ENCODE data around the gene TM2D3. TPM values are rescaled to one million over a fixed set of nuclear protein-coding genes. Genes with fewer than 3 reads are reported as not detected.
"Not testable (repeated sequence)": the region's sequence is repeated elsewhere in the genome, so short reads cannot be mapped to it uniquely, and the experiment has no call there.

The TM2D3 gene
- total RNA-seq, 1 experiment from 2014 or later: 48.4 TPM

- in situ Hi-C loops (cut with HindIII; ENCODE audit: low pct_unique_long_range_greater_than_20kb, low sequenced_read_pairs): no loop called here
- peak; percentile 68 for DNase-seq (ENCODE audit: low read depth, low spot score)
Observed at GRCh38 chr15:101664303-101664913, 12.2 kb upstream of the TM2D3 start.

- in situ Hi-C loops (cut with HindIII; ENCODE audit: low pct_unique_long_range_greater_than_20kb, low sequenced_read_pairs): no loop called here
- DNase-seq (ENCODE audit: low read depth, low spot score): no peak
Observed at GRCh38 chr15:101662203-101662602, 10.0 kb upstream of the TM2D3 start.

GRCh38 chr15:101660005-101660404, 7.8 kb upstream of the TM2D3 start:
- no peak for DNase-seq (ENCODE audit: low read depth, low spot score)
- in situ Hi-C loops (cut with HindIII; ENCODE audit: low pct_unique_long_range_greater_than_20kb, low sequenced_read_pairs): no loop called here

DNA sequence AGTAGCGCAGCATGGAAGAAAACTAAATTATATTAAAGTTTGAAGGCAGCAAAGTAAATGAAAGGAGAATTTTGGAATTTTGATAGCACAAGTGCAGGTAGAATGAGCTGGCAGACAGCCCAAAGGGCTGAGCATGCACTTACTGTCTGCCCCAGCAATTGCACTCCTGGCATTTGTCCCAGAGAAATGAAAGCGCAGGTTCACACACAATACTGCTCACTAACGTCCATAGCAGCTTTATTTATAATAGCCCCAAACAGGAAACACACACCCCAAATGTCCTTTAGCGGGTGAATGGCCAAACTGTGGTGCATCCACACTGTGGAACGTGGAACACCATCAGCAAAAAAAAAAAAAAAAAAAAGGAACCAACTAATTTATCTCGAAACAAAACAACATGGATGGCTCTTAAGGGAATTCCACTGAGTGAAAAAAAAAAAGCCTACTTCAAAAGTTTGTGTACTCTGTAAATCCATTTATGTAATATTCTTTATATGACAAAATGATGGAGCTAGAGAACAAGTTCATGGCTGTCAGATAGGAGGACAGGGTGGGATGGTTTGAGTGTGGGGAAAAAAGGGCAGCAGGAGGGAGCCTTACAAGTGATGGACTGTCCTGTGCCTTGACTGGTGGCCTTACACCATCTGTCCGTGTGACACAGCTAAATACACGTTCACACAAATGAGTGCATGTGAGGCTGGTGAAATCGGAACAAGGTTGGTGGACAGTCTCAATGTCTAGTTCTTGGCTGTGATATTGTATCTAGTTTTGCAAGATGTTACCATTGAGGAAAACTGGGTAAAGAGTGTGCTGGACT, 6.0 kb upstream of the TM2D3 start:
- in situ Hi-C loops (cut with HindIII; ENCODE audit: low pct_unique_long_range_greater_than_20kb, low sequenced_read_pairs): no loop called here
- no peak for DNase-seq (ENCODE audit: low read depth, low spot score)

- no peak for DNase-seq (ENCODE audit: low read depth, low spot score)
- in situ Hi-C loops (cut with HindIII; ENCODE audit: low pct_unique_long_range_greater_than_20kb, low sequenced_read_pairs): no loop called here
Observed at GRCh38 chr15:101657171-101657570, 5.0 kb upstream of the TM2D3 start.

DNA sequence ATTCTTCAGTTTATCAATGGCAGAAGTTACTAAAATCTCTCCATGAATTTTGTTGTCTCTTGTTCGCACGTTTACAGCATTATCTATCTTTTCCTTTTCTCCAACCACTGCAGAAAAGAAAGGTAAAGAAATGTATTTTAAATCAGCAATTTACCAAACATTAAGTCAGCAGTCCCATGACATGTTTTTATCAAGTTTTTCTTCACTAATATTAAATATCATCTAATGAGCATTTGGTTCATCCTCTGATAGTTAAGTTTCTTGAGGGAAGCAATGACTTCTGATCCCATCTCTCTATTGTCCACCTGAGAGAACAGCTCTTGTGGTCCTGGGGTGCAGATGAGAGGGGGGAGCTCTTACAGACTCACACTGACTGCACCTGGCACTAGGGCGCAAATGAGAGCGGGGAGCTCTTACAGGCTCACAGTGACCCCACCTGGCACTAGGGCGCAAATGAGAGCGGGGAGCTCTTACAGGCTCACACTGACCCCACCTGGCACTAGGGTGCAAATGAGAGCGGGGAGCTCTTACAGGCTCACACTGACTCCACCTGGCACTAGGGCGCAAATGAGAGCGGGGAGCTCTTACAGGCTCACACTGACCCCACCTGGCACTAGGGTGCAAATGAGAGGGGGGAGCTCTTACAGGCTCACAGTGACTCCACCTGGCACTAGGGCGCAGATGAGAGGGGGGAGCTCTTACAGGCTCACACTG, 2.6 kb upstream of the TM2D3 start:
- DNase-seq (ENCODE audit: low read depth, low spot score); in situ Hi-C loops (cut with HindIII; ENCODE audit: low pct_unique_long_range_greater_than_20kb, low sequenced_read_pairs): not testable (repeated sequence)

DNA sequence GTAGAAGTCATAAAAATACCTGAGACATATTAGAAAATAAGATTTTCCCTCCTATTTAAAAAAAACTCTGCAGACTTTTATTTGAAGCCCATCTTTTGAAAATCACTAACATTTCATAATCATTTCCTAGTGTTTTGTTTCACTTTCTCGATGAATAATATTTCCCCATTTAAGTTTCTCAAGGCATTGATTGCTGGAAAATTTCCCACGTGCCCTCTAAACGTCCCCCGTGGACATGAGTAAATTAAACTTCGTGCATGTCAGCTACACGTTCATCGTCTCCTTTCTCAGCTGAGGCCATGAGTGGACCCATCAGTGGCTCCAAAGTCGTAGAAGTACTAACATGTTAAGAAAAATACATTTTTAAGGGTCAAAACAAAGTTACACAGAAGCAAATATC, 2.0 kb upstream of the TM2D3 start:
- in situ Hi-C loops (cut with HindIII; ENCODE audit: low pct_unique_long_range_greater_than_20kb, low sequenced_read_pairs): no loop called here
- no peak for DNase-seq (ENCODE audit: low read depth, low spot score)

GRCh38 chr15:101652786-101653430, 727 bp upstream of the TM2D3 start:
- in situ Hi-C loops (cut with HindIII; ENCODE audit: low pct_unique_long_range_greater_than_20kb, low sequenced_read_pairs): no loop called here

DNA sequence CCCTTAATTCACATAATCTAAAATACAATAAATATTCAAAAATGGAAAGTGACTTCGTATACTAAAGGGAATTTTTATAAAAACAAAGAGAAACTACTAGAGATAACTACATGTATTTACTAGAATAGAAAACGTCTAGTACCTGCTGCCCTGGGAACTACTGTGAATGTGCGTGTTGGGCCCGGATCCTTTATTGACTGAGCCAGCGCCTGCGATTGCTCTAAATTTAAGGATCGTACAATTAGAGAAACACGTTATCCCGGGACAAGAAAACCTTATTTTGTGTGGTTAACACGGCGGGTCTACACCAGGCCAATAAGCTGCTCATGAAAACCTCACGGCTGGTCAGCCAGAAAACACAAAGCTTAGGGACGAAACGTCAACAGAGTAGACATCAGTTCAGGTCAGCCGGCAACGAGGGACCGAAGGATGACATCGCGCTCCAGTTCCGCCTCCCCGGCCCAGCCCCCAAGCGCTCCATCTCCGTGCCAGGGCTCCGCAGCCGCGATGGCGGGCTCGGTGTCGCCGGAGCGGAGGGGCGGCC, 555 bp downstream of the TM2D3 start:
- peak; percentile 28 for DNase-seq (ENCODE audit: low read depth, low spot score)
- in situ Hi-C loops (cut with HindIII; ENCODE audit: low pct_unique_long_range_greater_than_20kb, low sequenced_read_pairs): no loop called here

More at GRCh38 chr15:101652786-101653430, 727 bp upstream of the TM2D3 start:
- DNase-seq (ENCODE audit: low read depth, low spot score): peak; percentile 12

DNA sequence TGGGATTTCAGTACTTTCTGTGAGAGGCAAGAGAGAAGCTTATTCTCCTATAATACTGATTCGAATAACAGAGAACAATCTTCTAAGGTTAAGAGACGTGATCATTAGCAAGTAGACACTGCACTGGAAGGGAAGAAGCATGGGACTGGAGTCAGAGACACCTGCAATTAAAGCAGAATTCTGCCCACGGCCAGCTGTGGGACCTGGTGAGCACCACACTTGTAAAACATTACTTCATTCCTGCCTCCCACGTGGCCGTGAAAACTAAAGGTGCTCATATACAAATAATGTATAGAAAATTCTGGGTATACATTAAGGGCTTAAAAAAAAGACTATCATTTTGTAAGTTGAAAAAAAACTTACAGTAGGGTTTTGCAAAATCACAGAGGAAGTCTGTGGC, 2.0 kb downstream of the TM2D3 start:
- in situ Hi-C loops (cut with HindIII; ENCODE audit: low pct_unique_long_range_greater_than_20kb, low sequenced_read_pairs): no loop called here
- DNase-seq (ENCODE audit: low read depth, low spot score): no peak

GRCh38 chr15:101648356-101648755, 3.8 kb downstream of the TM2D3 start:
- no peak for DNase-seq (ENCODE audit: low read depth, low spot score)
- in situ Hi-C loops (cut with HindIII; ENCODE audit: low pct_unique_long_range_greater_than_20kb, low sequenced_read_pairs): no loop called here

- peak; percentile 13 for DNase-seq (ENCODE audit: low read depth, low spot score)
- in situ Hi-C loops (cut with HindIII; ENCODE audit: low pct_unique_long_range_greater_than_20kb, low sequenced_read_pairs): no loop called here
Observed at GRCh38 chr15:101647251-101647650, 4.9 kb downstream of the TM2D3 start.

GRCh38 chr15:101646672-101647071, 5.5 kb downstream of the TM2D3 start:
- in situ Hi-C loops (cut with HindIII; ENCODE audit: low pct_unique_long_range_greater_than_20kb, low sequenced_read_pairs): no loop called here
- no peak for DNase-seq (ENCODE audit: low read depth, low spot score)

DNA sequence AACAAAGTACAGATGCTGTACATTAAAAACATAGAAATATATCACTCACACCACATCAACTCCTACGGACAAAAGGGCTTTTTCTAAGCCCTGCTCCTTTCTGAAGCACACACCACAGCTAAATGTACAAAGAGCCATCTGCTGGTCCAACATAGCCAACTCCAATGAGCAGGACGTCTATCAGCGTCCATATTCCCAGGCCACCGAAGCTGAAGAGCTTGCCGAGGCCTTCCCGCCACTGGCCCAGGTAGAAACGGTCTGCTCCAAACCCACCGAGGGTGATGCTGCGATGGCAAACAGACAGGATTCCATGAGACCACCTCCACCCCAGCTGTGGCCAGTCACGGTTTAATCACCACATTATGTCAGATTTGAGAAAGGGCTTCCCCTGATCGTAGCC, 9.8 kb downstream of the TM2D3 start:
- in situ Hi-C loops (cut with HindIII; ENCODE audit: low pct_unique_long_range_greater_than_20kb, low sequenced_read_pairs): no loop called here

DNA sequence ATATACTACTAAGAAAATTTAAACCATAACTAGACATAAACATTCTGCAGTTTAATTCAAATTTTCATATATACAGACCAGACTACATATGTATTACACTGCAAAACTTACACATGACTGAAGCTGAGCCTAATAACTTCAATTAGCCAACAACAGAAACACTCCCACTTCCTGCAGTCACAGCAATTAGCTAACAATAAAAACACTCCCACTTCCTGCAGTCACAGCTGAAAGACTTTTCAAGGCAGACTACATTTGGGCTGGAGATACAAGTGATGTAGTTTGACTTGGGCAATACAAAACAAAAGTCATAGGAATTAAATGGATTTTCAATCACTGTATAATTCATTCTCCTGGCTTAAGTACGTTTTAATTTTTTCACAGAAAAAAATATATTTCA, 10.3 kb downstream of the TM2D3 start:
- in situ Hi-C loops (cut with HindIII; ENCODE audit: low pct_unique_long_range_greater_than_20kb, low sequenced_read_pairs): no loop called here
- DNase-seq (ENCODE audit: low read depth, low spot score): peak; percentile 10

More for the DNA sequence above, 9.8 kb downstream of the TM2D3 start:
- peak; percentile 60 for DNase-seq (ENCODE audit: low read depth, low spot score)

- in situ Hi-C loops (cut with HindIII; ENCODE audit: low pct_unique_long_range_greater_than_20kb, low sequenced_read_pairs): no loop called here
- DNase-seq (ENCODE audit: low read depth, low spot score): peak; percentile 72
Observed at GRCh38 chr15:101641129-101641764, 10.9 kb downstream of the TM2D3 start.

DNA sequence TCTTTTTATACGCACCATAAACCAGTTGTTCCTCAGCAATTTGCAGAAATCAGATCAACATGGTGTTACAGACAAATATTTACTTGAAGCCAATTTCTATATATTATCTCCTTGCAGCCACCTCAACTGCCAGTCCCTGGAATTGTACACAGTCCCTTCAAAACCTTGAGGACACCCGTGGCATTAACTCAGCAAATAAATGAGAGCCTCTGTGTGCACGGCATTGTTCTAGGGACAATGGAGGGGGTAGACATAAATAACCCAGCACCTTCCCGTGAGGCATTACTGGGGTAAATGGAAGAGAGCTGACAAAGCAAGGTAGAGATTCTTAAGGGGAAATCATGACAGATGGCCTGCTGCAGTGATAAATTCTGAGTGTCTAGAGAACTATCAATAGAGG, 12.5 kb downstream of the TM2D3 start:
- in situ Hi-C loops (cut with HindIII; ENCODE audit: low pct_unique_long_range_greater_than_20kb, low sequenced_read_pairs): no loop called here
- no peak for DNase-seq (ENCODE audit: low read depth, low spot score)
